NCI-H774 (cell line): Measurements from ENCODE around the gene SMARCAD1.
A peak's percentile ranks its signal among the peaks of the same experiment; 100 is the strongest.

ENCODE experiments used
- DNase-seq: peaks from one replicate; lab custom pipeline; 2025; lab: John Stamatoyannopoulos, UW

SMARCAD1 gene, protein sequence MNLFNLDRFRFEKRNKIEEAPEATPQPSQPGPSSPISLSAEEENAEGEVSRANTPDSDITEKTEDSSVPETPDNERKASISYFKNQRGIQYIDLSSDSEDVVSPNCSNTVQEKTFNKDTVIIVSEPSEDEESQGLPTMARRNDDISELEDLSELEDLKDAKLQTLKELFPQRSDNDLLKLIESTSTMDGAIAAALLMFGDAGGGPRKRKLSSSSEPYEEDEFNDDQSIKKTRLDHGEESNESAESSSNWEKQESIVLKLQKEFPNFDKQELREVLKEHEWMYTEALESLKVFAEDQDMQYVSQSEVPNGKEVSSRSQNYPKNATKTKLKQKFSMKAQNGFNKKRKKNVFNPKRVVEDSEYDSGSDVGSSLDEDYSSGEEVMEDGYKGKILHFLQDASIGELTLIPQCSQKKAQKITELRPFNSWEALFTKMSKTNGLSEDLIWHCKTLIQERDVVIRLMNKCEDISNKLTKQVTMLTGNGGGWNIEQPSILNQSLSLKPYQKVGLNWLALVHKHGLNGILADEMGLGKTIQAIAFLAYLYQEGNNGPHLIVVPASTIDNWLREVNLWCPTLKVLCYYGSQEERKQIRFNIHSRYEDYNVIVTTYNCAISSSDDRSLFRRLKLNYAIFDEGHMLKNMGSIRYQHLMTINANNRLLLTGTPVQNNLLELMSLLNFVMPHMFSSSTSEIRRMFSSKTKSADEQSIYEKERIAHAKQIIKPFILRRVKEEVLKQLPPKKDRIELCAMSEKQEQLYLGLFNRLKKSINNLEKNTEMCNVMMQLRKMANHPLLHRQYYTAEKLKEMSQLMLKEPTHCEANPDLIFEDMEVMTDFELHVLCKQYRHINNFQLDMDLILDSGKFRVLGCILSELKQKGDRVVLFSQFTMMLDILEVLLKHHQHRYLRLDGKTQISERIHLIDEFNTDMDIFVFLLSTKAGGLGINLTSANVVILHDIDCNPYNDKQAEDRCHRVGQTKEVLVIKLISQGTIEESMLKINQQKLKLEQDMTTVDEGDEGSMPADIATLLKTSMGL

GRCh38 chr4:94207469-94208224 is at the start of gene SMARCAD1:
Gene SMARCAD1 (plus strand): TSS chr4:94207865. CDS start chr4:94208395, 530 bp downstream.
- DNase-seq: peak; percentile 82

DNA sequence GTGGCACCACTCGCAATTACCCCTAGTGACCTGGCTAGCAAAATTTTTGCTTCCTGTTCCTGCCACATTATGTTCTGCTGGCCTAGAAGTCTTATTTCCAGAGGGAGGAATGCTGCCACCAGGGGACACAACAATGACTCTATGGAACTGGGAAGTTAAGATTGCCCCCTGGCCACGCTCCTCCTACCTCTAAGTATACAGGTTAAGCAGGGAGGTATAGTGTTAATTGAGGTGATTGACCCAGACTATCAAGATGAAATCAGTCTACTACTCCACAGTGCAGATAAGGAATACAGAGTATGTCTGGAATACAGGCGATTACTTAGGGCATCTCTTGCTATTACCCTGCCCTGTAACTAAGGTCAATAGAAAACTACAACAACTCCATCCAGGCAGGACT is 48.8 kb upstream of the SMARCAD1 start:
- no peak for DNase-seq

- no peak for DNase-seq
Measured at GRCh38 chr4:94159790-94160189, 47.9 kb upstream of the SMARCAD1 start.

GRCh38 chr4:94160774-94161173 is 46.9 kb upstream of the SMARCAD1 start:
- DNase-seq: no peak

GRCh38 chr4:94165256-94165655 is 42.4 kb upstream of the SMARCAD1 start:
- no peak for DNase-seq

DNA sequence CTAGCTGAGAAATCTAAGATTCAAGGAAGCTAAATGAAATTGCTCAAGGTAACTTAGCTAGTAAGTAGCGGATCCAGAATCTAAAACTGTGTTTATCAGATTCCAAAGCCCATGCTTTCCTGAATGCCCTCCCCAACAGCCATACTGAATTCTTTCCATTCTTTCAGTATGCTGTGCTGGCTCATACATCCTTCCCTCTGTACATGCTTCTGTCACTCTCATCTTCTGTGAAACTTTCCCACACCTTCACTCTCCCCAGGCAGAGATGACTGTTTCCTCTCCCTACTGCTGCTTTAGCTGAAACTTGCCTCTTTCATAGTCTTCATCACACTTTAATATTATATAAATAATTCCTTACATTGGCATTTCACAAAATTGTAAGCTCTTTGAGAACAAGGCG is 39.3 kb upstream of the SMARCAD1 start:
- no peak for DNase-seq

DNA sequence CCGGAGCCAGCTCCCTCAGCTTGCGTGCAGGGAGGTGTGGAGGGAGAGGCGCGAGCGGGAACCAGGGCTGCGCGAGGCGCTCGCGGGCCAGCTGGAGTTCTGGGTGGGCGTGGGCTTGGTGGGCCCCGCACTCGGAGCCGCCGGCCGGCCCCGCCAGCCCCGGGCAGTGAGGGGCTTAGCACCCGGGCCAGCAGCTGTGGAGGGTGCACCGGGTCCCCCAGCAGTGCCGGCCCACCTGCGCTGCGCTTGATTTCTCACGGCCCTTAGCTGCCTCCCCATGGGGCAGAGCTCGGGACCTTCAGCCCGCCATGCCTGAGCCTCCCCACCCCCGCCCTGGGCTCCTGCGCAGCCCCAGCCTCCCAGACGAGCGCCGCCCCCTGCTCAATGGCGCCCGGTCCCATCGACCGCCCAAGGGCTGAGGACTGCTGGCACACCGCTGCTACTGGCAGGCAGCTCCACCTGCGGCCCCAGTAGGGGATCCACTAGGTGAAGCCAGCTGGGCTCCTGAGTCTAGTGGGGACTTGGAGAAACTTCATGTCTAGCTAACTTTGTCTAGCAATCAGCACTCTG is 37.8 kb upstream of the SMARCAD1 start:
- DNase-seq: no peak

DNA sequence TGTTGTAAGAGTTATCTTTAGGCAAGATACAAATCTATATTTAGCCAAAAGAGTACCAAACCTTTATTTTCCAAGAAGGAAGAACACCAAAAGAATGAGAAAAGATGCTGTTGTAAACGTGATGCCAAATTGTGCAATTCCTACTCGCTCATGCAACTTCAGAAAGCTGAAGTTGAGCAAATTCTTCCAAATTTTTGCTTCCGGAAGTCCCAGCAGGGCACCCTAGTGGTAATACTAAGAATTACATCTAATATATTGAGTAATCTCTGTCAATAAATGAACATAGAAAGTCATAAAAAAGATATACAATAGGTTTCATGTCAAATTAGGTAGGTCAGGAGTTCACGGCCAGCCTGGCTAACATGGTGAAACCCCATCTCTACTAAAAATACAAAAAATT is 36.0 kb upstream of the SMARCAD1 start:
- no peak for DNase-seq

DNA sequence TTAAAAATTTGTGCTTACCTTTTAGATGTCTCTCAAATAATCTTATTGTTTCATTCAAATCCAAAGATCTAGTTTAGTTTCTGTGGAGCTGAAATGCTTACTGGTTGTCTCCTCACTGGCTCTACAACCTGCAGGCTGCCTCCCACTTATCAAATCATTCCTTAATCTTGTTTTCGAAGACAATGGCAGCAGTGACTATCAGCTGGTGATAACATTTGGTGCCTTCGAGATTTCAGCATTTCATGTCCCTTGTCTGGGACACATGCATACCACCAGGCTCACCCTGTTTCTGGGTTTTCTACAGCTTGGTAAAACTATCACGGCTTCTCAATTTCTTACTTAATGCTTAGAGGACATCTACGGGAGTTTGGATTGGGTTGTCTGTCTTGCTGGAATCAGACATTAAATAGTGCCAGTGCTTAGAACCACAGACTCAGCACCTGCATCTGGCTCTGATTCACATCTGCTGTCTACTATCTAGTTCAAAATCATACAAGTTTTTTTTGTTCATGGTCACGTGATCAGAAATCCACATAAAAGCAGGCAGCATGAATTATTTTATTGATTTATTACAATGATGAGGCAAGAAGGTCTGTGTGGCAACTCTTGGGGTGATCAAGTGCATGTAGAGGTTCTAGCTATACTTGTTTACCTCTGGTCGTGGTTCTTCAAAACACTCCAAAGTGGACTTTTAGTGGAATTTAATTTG is 32.0 kb upstream of the SMARCAD1 start:
- no peak for DNase-seq

- no peak for DNase-seq
Measured at GRCh38 chr4:94177822-94178221, 29.8 kb upstream of the SMARCAD1 start.

GRCh38 chr4:94181815-94182214 is 25.9 kb upstream of the SMARCAD1 start:
- DNase-seq: no peak

- DNase-seq: no peak
Measured at GRCh38 chr4:94202769-94203168, 4.9 kb upstream of the SMARCAD1 start.

- DNase-seq: no peak
Measured at GRCh38 chr4:94208266-94208665, 601 bp downstream of the SMARCAD1 start.

- DNase-seq: no peak
Measured at GRCh38 chr4:94208918-94209317, 1.3 kb downstream of the SMARCAD1 start.

DNA sequence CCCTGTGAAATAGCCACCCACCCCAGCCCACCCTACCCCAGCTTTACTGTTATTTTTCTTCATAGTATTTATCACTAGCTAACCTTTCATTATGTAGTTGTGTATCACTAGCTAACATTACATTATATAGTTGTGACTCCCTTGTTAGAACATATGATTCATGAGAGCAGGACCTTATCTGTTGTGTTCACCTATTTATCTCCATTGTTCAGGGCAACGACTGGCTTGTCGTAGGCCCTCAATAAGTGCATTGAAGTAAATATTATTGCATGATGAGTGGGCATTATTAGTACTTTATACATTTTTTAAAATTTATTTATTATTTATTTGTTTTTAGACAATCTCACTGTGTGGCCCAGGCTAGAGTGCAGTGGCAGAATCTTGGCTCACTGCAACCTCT is 4.2 kb downstream of the SMARCAD1 start:
- DNase-seq: no peak

- no peak for DNase-seq
Measured at GRCh38 chr4:94214703-94215319, 7.1 kb downstream of the SMARCAD1 start.

DNA sequence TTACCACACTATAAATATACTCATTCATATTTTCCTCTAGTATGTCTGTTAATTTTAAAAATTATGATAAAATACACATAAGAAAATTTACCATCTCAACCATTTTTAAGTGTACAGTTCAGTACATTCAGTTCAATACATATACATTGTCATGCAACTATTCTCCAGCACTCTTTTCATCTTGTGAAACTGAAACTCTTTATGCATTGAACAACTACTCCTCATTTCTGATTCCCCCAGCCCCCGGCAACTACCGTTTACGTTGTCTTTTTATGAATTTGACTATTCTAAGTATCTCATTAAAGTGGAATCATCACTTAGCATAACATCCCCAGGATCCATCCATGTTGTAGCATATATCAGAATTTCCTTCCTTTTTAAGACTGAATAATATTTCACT is 8.7 kb downstream of the SMARCAD1 start:
- no peak for DNase-seq

GRCh38 chr4:94219402-94219801 is 11.7 kb downstream of the SMARCAD1 start:
- no peak for DNase-seq

GRCh38 chr4:94221916-94222315 is 14.3 kb downstream of the SMARCAD1 start:
- DNase-seq: no peak

DNA sequence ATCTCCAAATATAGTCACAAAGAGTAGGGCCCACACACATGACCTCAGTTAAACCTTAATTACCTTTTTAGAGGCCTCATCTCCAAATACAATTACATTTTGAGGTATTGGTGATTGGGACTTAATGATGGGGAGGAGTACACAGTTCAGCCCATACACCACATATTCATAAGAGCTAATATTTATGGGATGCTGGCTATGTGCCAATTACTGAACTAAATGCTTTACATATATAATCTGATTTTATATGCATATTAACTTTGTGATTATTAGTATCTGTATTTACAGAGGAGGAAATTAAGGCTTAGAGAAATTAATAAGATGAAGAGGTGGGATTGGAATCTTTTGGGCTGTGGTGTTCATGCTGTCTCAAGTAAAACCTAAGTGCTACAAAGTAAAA is 17.8 kb downstream of the SMARCAD1 start:
- no peak for DNase-seq

- no peak for DNase-seq
Measured at GRCh38 chr4:94226763-94227162, 19.1 kb downstream of the SMARCAD1 start.
